ENCODE measurements around the gene USP49.

Gene USP49

DNA sequence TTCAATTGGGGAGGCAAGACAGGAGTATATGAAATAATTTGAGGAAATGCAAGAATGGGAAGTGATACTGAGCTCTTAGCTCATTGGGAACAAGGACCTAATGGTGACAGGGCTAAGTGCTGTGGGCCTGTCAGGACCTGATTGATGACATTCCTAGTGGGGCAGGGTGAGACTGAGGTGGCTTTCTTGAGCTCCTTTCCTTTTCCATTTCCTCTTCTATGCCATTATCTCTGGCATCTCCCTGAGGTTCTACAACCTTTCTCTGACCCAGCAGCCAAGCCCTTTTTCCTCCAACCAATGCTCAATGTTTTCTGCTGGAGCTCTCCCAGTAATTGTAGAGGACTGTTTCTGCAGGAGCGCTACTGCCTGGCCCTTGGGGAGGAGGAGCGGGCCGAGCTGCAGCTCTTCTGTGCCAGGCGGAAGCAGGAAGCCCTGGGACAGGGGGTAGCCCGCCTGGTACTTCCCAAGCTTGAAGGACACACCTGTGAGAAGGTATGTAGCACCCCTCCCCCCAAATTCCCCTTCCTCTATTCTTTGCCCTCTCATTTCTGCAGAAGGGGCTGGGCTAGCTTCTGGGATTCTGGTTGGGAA is 110.5 kb downstream of the USP49 start:
- peaks cover 22% of the 10 kb centered on the region for H3K4me1 ChIP-seq (ENCODE audit: control insufficient read depth, insufficient read depth, low read length)
- H3K4me2 ChIP-seq (ENCODE audit: low read length): no peak overlapping the region
- peaks cover 9% of the 10 kb centered on the region for H3K36me3 ChIP-seq (ENCODE audit: insufficient read depth, low read length)
- H3K4me3 ChIP-seq (ENCODE audit: low read length): no peak overlapping the region
- no peaks in the 10 kb centered on the region for H3K9me3 ChIP-seq (replicated peaks; ENCODE audit: low read length)
- H3K9ac ChIP-seq (ENCODE audit: low read depth, low read length): no peak overlapping the region
- no peaks in the 10 kb centered on the region for H3K27me3 ChIP-seq (ENCODE audit: control insufficient read depth, insufficient read depth, low read length)

DNA sequence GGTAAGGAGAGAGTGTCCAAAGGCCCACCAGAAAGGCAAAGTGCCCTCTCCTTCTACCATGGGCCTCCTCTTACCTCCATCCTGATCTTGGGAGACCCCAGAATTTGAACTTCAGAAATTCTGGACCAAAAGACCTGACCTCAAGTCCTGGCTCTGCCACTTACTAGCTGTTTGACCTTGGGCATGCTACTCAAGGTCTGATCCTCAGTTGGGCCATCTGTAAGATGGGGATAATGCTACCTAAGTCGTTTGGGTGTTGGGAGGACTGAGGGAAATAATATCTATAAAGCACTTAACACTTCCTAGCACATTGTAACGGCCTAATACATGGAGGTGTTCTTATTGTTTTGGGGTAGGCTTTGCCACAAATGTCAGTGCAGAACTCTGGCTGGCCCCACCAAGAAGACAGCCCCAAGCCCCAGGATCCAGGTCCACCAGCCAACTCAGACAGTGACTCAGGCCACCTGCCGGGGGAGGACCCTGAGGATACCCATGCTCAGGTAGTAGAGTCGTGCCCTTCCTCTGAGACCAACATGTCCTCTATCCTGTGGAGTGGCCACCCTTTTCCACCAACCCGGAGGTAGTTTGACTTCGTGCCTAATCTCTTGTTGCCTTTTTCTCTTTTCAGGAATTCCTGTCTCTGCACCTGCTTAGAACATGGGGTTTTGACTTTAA is 111.9 kb downstream of the USP49 start:
- Histone ChIP-seq H3K9me3 (replicated peaks; ENCODE audit: low read length) (no peaks in the 10 kb centered on the region), H3K9ac (ENCODE audit: low read depth, low read length) (no peak overlapping the region), H3K36me3 (ENCODE audit: insufficient read depth, low read length) (no peaks in the 10 kb centered on the region), H3K4me1 (ENCODE audit: control insufficient read depth, insufficient read depth, low read length) (peaks cover 22% of the 10 kb centered on the region), H3K4me3 (ENCODE audit: low read length) (no peak overlapping the region), H3K27me3 (ENCODE audit: control insufficient read depth, insufficient read depth, low read length) (no peaks in the 10 kb centered on the region), H3K4me2 (ENCODE audit: low read length) (no peak overlapping the region)

DNA sequence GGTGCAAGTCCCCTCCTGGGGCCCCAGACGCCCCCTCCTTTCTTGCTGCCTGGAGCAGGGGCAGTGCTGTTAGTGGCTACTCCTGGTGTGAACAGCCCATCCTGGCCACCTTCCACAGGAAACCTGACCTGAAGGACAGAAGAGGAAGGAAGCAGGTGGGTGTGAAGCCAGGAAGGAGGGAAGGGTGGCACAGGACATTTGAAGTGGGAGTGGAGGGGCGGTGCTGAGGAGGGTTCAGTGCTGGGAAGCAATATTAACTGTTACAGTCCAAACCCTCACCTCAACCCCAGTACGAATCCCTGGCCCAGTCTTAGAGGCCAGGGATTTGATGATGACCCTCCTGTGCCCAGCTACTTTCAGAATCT is 113.8 kb downstream of the USP49 start:
- no peak overlapping the region for H3K9ac ChIP-seq (ENCODE audit: low read depth, low read length)
- peaks cover 22% of the 10 kb centered on the region for H3K4me1 ChIP-seq (ENCODE audit: control insufficient read depth, insufficient read depth, low read length)
- H3K9me3 ChIP-seq (replicated peaks; ENCODE audit: low read length): no peaks in the 10 kb centered on the region
- peak overlapping the region; percentile 80 for H3K4me3 ChIP-seq (ENCODE audit: low read length)
- H3K27me3 ChIP-seq (ENCODE audit: control insufficient read depth, insufficient read depth, low read length): no peaks in the 10 kb centered on the region
- H3K4me2 ChIP-seq (ENCODE audit: low read length): peak overlapping the region; percentile 98
- H3K36me3 ChIP-seq (ENCODE audit: insufficient read depth, low read length): no peaks in the 10 kb centered on the region

DNA sequence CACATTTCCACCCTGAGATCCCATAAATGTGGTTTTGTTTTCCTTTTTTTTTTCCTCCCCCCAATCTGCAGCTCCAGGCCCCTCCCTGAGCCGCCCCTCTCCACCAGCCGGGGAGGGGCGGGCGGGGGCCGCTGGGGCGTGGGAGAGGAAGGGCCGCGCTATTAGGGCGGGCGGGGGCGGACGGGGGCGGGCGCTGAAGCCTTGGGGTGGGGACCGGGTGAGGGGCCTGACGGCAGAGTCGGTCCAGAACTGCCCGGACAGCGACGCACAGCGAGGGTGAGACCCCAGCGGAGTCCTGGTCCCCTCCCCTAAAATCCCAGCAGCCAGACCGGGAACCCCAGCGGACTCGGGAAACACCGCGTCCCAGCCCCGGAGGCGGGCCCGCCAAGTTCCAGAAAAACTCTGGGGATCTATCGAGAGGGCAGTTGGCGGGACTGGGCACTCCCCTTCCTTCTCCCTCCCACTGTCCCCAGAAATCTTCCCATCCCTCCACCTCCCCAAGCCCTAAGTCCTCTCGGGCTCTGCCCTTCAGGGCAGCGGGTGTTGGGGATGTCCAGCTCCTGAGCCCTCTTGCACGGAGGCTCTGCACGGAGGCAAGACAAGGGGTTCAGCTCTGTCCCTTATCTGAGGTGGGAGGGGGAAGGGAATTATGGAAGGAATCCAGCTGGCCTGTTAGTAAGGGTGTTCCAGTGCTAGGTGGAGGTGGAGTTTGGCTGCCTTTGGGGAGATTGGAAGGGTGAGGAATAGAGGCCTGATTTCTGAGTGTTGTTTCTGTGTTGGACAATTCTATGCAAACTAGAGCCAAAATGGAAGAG is 114.4 kb downstream of the USP49 start, which contains the start of gene PRICKLE4:
Gene PRICKLE4 (plus strand): TSS at position 232 of the 815 bp plus-strand sequence. CDS start 2,692 bp downstream, outside the sequence.
- peaks cover 19% of the 10 kb centered on the region for H3K4me1 ChIP-seq (ENCODE audit: control insufficient read depth, insufficient read depth, low read length)

DNA sequence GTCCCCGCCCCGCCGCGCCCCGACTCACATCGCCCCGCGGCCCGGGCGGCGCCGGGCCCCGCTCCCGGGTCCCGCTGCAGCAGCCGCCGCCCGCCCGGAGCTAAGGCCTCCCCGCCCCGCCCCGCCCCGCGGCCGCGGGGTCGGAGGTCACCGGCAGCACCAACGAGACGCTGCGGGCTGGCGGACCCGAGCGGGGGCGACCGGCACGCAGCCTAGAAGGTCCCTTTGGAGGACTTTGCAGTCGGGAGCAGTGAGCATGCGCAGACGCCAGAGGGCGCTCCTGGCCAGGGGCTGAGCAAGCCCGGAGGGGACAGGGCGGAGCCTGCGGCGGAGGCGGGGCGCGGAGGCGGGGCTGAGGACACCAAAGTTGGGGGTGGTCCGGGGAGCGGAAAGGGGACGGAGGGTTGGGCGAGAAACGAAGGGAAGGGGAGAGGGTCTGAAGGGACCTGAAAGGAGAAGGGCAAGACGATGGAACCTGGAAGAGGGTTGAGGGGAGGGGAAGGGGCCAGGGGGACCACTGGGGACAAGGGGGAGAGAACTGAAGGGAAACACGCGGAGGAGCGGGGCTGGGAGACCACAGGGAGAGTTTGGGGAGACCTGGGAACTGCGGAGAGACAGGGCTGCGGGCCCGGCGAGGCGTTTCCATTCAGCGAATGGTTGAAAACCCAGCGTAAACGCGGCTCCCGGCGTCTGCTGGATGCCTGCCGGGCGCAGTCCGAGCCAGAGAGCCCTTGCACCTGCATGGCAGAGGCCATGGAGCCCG is 115.2 kb downstream of the USP49 start, which contains the start of gene FRS3:
Gene FRS3 (minus strand): TSS at position 113 of the 763 bp plus-strand sequence. CDS start 2,913 bp downstream, outside the sequence.
- peak within 1 kb of the TSS; percentile 81 for H3K9ac ChIP-seq (ENCODE audit: low read depth, low read length)
- peaks cover 6% of the 10 kb centered on the region for H3K36me3 ChIP-seq (ENCODE audit: insufficient read depth, low read length)
- peak within 1 kb of the TSS; percentile 80 for H3K4me3 ChIP-seq (ENCODE audit: low read length)
- H3K27me3 ChIP-seq (ENCODE audit: control insufficient read depth, insufficient read depth, low read length): no peaks in the 10 kb centered on the region
- H3K4me2 ChIP-seq (ENCODE audit: low read length): peak within 1 kb of the TSS; percentile 98
- no peaks in the 10 kb centered on the region for H3K9me3 ChIP-seq (replicated peaks; ENCODE audit: low read length)
- H3K4me1 ChIP-seq (ENCODE audit: control insufficient read depth, insufficient read depth, low read length): peaks cover 15% of the 10 kb centered on the region

More for the DNA sequence above, 114.4 kb downstream of the USP49 start, which contains the start of gene PRICKLE4:
- no peaks in the 10 kb centered on the region for H3K27me3 ChIP-seq (ENCODE audit: control insufficient read depth, insufficient read depth, low read length)
- H3K9me3 ChIP-seq (replicated peaks; ENCODE audit: low read length): no peaks in the 10 kb centered on the region
- peak within 1 kb of the TSS; percentile 80 for H3K4me3 ChIP-seq (ENCODE audit: low read length)
- peak within 1 kb of the TSS; percentile 81 for H3K9ac ChIP-seq (ENCODE audit: low read depth, low read length)
- H3K4me2 ChIP-seq (ENCODE audit: low read length): peak within 1 kb of the TSS; percentile 98
- H3K36me3 ChIP-seq (ENCODE audit: insufficient read depth, low read length): no peaks in the 10 kb centered on the region

DNA sequence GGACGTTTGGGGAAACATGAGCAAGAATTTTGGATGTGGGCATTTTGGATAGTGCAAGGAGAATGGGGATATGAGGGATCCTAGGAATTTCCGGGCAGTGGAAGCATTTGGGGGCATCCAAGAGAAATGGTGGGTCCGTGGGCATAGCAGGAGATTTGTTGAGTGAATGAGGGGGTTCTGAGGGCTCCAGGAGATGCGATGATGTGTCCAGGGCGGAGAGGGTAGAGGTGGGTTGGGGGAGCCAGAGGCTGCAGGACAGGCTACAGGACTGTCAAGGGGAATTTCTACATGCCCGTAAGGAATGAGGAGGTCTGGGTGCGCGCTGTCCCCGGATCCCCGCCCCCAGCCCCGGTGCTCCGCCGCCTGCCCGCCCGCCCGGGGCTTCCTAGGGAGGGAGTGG is 115.8 kb downstream of the USP49 start:
- Histone ChIP-seq H3K27me3 (ENCODE audit: control insufficient read depth, insufficient read depth, low read length) (no peaks in the 10 kb centered on the region), H3K4me3 (ENCODE audit: low read length) (peak overlapping the region; percentile 80), H3K9ac (ENCODE audit: low read depth, low read length) (peak overlapping the region; percentile 81), H3K9me3 (replicated peaks; ENCODE audit: low read length) (no peaks in the 10 kb centered on the region), H3K4me1 (ENCODE audit: control insufficient read depth, insufficient read depth, low read length) (peaks cover 15% of the 10 kb centered on the region), H3K4me2 (ENCODE audit: low read length) (peak overlapping the region; percentile 87), H3K36me3 (ENCODE audit: insufficient read depth, low read length) (peaks cover 7% of the 10 kb centered on the region)

DNA sequence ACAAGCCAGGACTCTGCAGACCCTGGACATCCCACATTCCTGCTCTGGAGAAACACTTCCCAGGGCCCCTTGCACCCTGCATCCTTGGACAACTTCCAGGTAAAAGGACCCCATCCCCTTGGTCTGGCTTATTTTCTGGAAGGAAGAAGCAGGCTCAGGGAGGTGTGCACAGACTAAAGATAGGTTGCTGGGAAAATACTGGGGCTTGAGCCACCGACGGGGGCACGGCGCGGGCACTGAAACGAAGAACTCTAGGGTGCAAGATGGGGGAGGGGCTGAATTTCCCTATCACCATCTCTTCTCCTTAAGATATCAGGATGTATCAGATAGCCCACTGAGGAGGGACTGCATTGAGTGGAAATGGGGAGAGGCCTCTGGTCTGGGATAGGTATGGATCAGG is 116.3 kb downstream of the USP49 start:
- H3K9me3 ChIP-seq (replicated peaks; ENCODE audit: low read length): no peaks in the 10 kb centered on the region
- H3K36me3 ChIP-seq (ENCODE audit: insufficient read depth, low read length): peaks cover 7% of the 10 kb centered on the region
- H3K4me1 ChIP-seq (ENCODE audit: control insufficient read depth, insufficient read depth, low read length): peaks cover 15% of the 10 kb centered on the region
- H3K4me2 ChIP-seq (ENCODE audit: low read length): peak overlapping the region; percentile 87
- peak overlapping the region; percentile 80 for H3K4me3 ChIP-seq (ENCODE audit: low read length)
- H3K9ac ChIP-seq (ENCODE audit: low read depth, low read length): peak overlapping the region; percentile 81
- no peaks in the 10 kb centered on the region for H3K27me3 ChIP-seq (ENCODE audit: control insufficient read depth, insufficient read depth, low read length)

DNA sequence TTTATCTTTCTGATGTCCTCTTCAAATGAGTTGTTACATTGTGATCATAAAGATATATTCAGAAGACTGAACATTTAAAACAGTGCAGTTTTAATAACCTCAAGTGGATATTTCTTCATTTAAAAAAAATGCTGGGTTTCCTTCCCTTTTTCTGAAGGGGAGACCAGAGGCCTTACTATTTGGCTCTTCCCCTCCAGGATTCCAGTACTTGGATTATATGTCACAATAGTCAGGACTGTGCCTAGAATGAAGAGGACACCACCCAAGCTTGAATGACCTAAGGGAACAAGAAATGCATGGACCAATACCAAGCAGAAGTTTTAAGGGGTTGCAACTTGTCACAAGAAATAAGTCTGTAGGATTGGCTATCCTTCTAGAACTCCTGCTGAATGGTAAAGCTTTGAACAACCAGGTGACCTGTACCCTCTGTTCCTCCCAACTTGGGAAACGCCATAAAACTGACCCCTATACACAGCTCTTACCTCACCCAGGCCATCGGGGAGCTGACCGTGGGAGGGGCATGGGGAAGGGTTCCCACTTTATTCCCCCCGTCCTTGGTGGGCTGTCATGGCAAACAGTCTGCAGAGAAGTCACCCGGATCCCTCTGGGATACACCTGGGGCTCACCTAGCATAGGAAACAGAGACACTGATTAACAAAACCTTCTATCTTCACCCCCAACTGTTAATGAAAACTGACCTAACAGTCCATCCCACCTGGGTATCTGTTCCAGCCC is 117.5 kb downstream of the USP49 start:
- peaks cover 7% of the 10 kb centered on the region for H3K36me3 ChIP-seq (ENCODE audit: insufficient read depth, low read length)
- H3K4me3 ChIP-seq (ENCODE audit: low read length): no peak overlapping the region
- no peaks in the 10 kb centered on the region for H3K9me3 ChIP-seq (replicated peaks; ENCODE audit: low read length)
- H3K27me3 ChIP-seq (ENCODE audit: control insufficient read depth, insufficient read depth, low read length): no peaks in the 10 kb centered on the region
- no peak overlapping the region for H3K9ac ChIP-seq (ENCODE audit: low read depth, low read length)
- no peak overlapping the region for H3K4me2 ChIP-seq (ENCODE audit: low read length)
- H3K4me1 ChIP-seq (ENCODE audit: control insufficient read depth, insufficient read depth, low read length): peaks cover 15% of the 10 kb centered on the region

DNA sequence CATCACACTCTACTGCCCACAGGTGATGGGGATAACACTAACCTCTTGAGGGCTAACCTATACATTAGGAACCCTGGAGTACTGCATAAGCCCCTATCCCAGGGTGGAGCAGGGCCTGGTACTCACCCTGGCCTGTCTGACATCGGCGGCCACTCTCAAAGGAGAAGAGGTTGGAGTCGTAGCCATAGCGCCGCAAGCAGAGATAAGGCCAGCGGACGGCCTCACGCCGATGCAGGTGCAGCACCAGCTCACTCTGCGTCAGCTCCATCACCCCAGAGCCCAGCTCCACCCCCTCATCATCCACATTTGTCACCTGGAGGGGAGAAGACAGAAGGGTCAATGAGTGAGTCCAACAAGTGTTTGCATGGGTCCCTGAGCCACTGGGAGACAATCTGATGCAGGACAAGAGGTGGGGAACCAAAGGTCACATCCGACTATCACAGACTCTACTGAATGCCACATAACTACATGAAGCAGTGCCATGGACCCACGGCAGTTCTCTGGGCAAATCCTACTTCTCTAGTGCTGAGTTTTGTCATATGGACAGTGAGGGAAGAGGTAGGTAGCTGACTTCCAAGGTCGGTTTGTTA is 119.8 kb downstream of the USP49 start:
- Histone ChIP-seq H3K36me3 (ENCODE audit: insufficient read depth, low read length) (peaks cover 20% of the 10 kb centered on the region), H3K9ac (ENCODE audit: low read depth, low read length) (no peak overlapping the region), H3K4me1 (ENCODE audit: control insufficient read depth, insufficient read depth, low read length) (peaks cover 5% of the 10 kb centered on the region), H3K4me3 (ENCODE audit: low read length) (no peak overlapping the region), H3K4me2 (ENCODE audit: low read length) (no peak overlapping the region), H3K9me3 (replicated peaks; ENCODE audit: low read length) (no peaks in the 10 kb centered on the region), H3K27me3 (ENCODE audit: control insufficient read depth, insufficient read depth, low read length) (no peaks in the 10 kb centered on the region)

DNA sequence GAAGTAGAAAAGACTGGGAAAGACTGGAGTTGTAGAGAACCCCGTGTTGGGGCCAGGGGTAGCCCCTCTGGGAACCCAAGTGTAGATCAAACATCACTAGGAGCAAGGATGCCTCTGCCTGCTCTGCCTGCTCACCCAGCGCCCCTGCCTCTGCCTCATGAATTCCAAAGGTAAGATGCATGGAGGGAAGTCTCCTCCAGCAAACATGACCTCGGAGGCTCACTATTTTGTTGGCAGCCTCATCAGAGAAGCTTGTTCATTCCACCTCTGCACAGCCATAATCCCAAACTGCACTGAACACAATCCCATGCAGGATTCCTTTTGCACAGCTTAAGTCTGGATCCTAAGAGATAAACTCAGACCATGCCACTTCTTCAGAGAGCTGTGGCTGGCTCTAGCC is 120.3 kb downstream of the USP49 start:
- H3K4me1 ChIP-seq (ENCODE audit: control insufficient read depth, insufficient read depth, low read length): peaks cover 5% of the 10 kb centered on the region
- H3K9me3 ChIP-seq (replicated peaks; ENCODE audit: low read length): no peaks in the 10 kb centered on the region
- H3K4me3 ChIP-seq (ENCODE audit: low read length): no peak overlapping the region
- H3K4me2 ChIP-seq (ENCODE audit: low read length): no peak overlapping the region
- H3K27me3 ChIP-seq (ENCODE audit: control insufficient read depth, insufficient read depth, low read length): no peaks in the 10 kb centered on the region
- H3K36me3 ChIP-seq (ENCODE audit: insufficient read depth, low read length): peaks cover 22% of the 10 kb centered on the region
- H3K9ac ChIP-seq (ENCODE audit: low read depth, low read length): no peak overlapping the region

All from skeletal muscle satellite cell (primary cell).